Thyroid gland (tissue), 4 donors: ENCODE results near the gene PCDHGC4. TPM values are rescaled to one million over a fixed set of nuclear protein-coding genes. Genes with fewer than 3 reads are reported as not detected.

Experiments
- DNase-seq, 2 donors: peaks; one replicate each; pipeline ENCODE4 v3.0.0-alpha.2; 2019
- H3K27ac ChIP-seq, 3 donors: fragments of 200-600 bp; sonication (generic); 1 replicate in 2 of 3; 2 replicates in 1 of 3; pipeline ENCODE4 v1.5.1; 2016 to 2019; ENCODE audit warnings: mild to moderate bottlenecking in 1 of 3, moderate library complexity in 1 of 3
- H3K27me3 ChIP-seq: fragments of 200-600 bp; sonication (generic); one replicate; pipeline ENCODE4 v1.5.1; 2019
- H3K36me3 ChIP-seq, 2 donors: fragments of 200-600 bp; sonication (generic); one replicate each; pipeline ENCODE4 v1.5.1; 2016 to 2019
- H3K4me1 ChIP-seq, 2 donors: fragments of 200-600 bp; sonication (generic); one replicate each; pipeline ENCODE4 v1.5.1; 2017 to 2019
- H3K4me3 ChIP-seq, 3 donors: fragments of 200-600 bp; sonication (generic); replicated peaks in 1 of 3; 1 replicate in 2 of 3; 2 replicates in 1 of 3; pipeline ENCODE4 v1.5.1; 2016; ENCODE audit warnings: mild to moderate bottlenecking in 1 of 3
- H3K9me3 ChIP-seq: fragments of 200-600 bp; sonication (generic); one replicate; pipeline ENCODE4 v1.5.1; 2017
- CTCF ChIP-seq, 6 experiments: fragments of 200-600 bp in 3 of 6; fragments of 450-650 bp in 3 of 6; sonication (generic) in 3 of 6; IDR thresholded peaks; one replicate each; pipeline ENCODE4 v1.5.1; 2016 to 2019; ENCODE audit warnings: antibody characterized with exemption in 6 of 6, mild to moderate bottlenecking in 2 of 6, inconsistent platforms in 1 of 6, moderate library complexity in 1 of 6
- POLR2A ChIP-seq, 2 donors: fragments of 450-650 bp; IDR thresholded peaks; one replicate each; pipeline ENCODE4 v1.6.1; 2017; ENCODE audit warnings: antibody characterized with exemption in 2 of 2, mild to moderate bottlenecking in 2 of 2, moderate library complexity in 1 of 2
- WGBS, 2 donors: methylation state at CpG; one replicate each; pipeline ENCODE4 v1.1.5; 2017; 5-methylcytosine and 5-hydroxymethylcytosine counted together
- intact Hi-C: fragments of 100-400 bp; cut with DNase I; formaldehyde crosslinking; loops from one replicate; pipeline ENCODE4 v1.15.1; 2023
- total RNA-seq, 4 donors: library from RNA; depleted of rRNA; stranded (reverse); fragments of >200 nt; gene quantifications; one replicate each; pipeline ENCODE4 v1.2.3, GENCODE V29; 2016

PCDHGC4 gene
- total RNA-seq, 4 donors from 2014 or later, result 2.5 to 10.7 (median 4.8) TPM

GRCh38 chr5:141489841-141490240 is 5.0 kb downstream of the PCDHGC4 start:
- Histone ChIP-seq H3K4me1 (peaks cover 13 to 38% of the 10 kb centered on the region in 2 donors), H3K4me3 (no peak overlapping the region), H3K9me3 (no peaks in the 10 kb centered on the region), H3K36me3 (no peaks in the 10 kb centered on the region), H3K27me3 (no peaks in the 10 kb centered on the region), H3K27ac (no peak overlapping the region)
- 92 to 95% methylated on average over 6 to 10 of the region's 10 CpGs for WGBS, 2 donors
- no peak for TF ChIP-seq CTCF (IDR thresholded peaks at IDR 0.05)
- no peak for TF ChIP-seq POLR2A (IDR thresholded peaks at IDR 0.05)
- intact Hi-C loops, result no loop called here
- no peak for DNase-seq

- H3K27me3 ChIP-seq, result no peaks in the 10 kb centered on the region
- peaks cover 12 to 35% of the 10 kb centered on the region in 2 donors for H3K4me1 ChIP-seq
- TF ChIP-seq CTCF (IDR thresholded peaks at IDR 0.05) (no peak), POLR2A (IDR thresholded peaks at IDR 0.05) (no peak)
- no peaks in the 10 kb centered on the region for H3K36me3 ChIP-seq
- H3K4me3 ChIP-seq, result no peak overlapping the region
- no peaks in the 10 kb centered on the region for H3K9me3 ChIP-seq
- no peak overlapping the region for H3K27ac ChIP-seq
- 93 to 96% methylated on average over 10 of the region's 10 CpGs for WGBS, 2 donors
- DNase-seq, result no peak
- intact Hi-C loops, result no loop called here
Measured at GRCh38 chr5:141490271-141490670, 5.4 kb downstream of the PCDHGC4 start.

GRCh38 chr5:141490771-141491170 is 5.9 kb downstream of the PCDHGC4 start:
- TF ChIP-seq POLR2A (IDR thresholded peaks at IDR 0.05) (no peak), CTCF (IDR thresholded peaks at IDR 0.05) (no peak)
- Histone ChIP-seq H3K36me3 (no peaks in the 10 kb centered on the region), H3K27me3 (no peaks in the 10 kb centered on the region), H3K27ac (no peak overlapping the region), H3K4me3 (no peak overlapping the region), H3K4me1 (peaks cover 12 to 30% of the 10 kb centered on the region in 2 donors), H3K9me3 (no peaks in the 10 kb centered on the region)
- no peak for DNase-seq
- intact Hi-C loops, result no loop called here
- 91 to 95% methylated on average over 8 to 13 of the region's 13 CpGs for WGBS, 2 donors

- Histone ChIP-seq H3K4me3 (peak overlapping the region in 1 of 3 donors; percentile 21), H3K27me3 (no peaks in the 10 kb centered on the region), H3K36me3 (no peaks in the 10 kb centered on the region), H3K4me1 (peaks cover 12 to 30% of the 10 kb centered on the region in 2 donors), H3K9me3 (no peaks in the 10 kb centered on the region), H3K27ac (peak overlapping the region in 1 of 3 donors; percentile 17)
- TF ChIP-seq CTCF (IDR thresholded peaks at IDR 0.05) (no peak), POLR2A (IDR thresholded peaks at IDR 0.05) (no peak)
- intact Hi-C loops, result no loop called here
- WGBS, 2 donors, result 31 to 41% methylated on average over 11 to 41 of the region's 66 CpGs
- DNase-seq, result peak; percentile 52 to 58
Measured at GRCh38 chr5:141491323-141492167, 6.7 kb downstream of the PCDHGC4 start.

GRCh38 chr5:141492168-141492885 is 7.5 kb downstream of the PCDHGC4 start:
- WGBS, 2 donors, result 34 to 49% methylated on average over 16 to 34 of the region's 68 CpGs
- Histone ChIP-seq H3K4me3 (peak overlapping the region in 1 of 3 donors; percentile 21), H3K36me3 (no peaks in the 10 kb centered on the region)

More at GRCh38 chr5:141492168-141492885, 7.5 kb downstream of the PCDHGC4 start:
- Histone ChIP-seq H3K27ac (no peak overlapping the region), H3K4me1 (peaks cover 12 to 30% of the 10 kb centered on the region in 2 donors), H3K27me3 (no peaks in the 10 kb centered on the region), H3K9me3 (no peaks in the 10 kb centered on the region)
- intact Hi-C loops, result no loop called here
- peak; percentile 67 to 74 for DNase-seq
- TF ChIP-seq CTCF (IDR thresholded peaks at IDR 0.05), result no peak
- TF ChIP-seq POLR2A (IDR thresholded peaks at IDR 0.05), result no peak
